HG02798 (cell line): ENCODE measurements around the gene TYMP.
"Not testable (repeated sequence)": the region's sequence is repeated elsewhere in the genome, so short reads cannot be mapped to it uniquely, and the experiment has no call there.

ENCODE experiments used
- ATAC-seq: cut with Tn5 transposase; IDR thresholded peaks from one replicate; pipeline ENCODE4 v1.9.1; 2021; ENCODE audit warnings: mild to moderate bottlenecking; ENCODE audit not compliant: unreplicated experiment, poor library complexity

Gene TYMP

GRCh38 chr22:50542416-50542927 is 12.7 kb upstream of the TYMP start:
- no peak for ATAC-seq

GRCh38 chr22:50541667-50542026 is 11.8 kb upstream of the TYMP start:
- not testable (repeated sequence) for ATAC-seq

- no peak for ATAC-seq
Observed at GRCh38 chr22:50540381-50540780, 10.6 kb upstream of the TYMP start.

- no peak for ATAC-seq
Observed at GRCh38 chr22:50537765-50538164, 8.0 kb upstream of the TYMP start.

GRCh38 chr22:50536226-50536625 is 6.4 kb upstream of the TYMP start:
- ATAC-seq, result no peak

GRCh38 chr22:50535113-50535512 is 5.3 kb upstream of the TYMP start:
- no peak for ATAC-seq

- ATAC-seq, result not testable (repeated sequence)
Observed at GRCh38 chr22:50533856-50534711, 4.3 kb upstream of the TYMP start.

GRCh38 chr22:50532824-50533796 is 3.3 kb upstream of the TYMP start:
- ATAC-seq, result no peak

- no peak for ATAC-seq
Observed at GRCh38 chr22:50531962-50532674, 2.3 kb upstream of the TYMP start.

- peak; percentile 29 for ATAC-seq
Observed at GRCh38 chr22:50531546-50531961, 1.7 kb upstream of the TYMP start.

GRCh38 chr22:50530877-50531545 is 1.2 kb upstream of the TYMP start:
- ATAC-seq, result no peak

GRCh38 chr22:50530580-50530876 is 716 bp upstream of the TYMP start:
- no peak for ATAC-seq

- ATAC-seq, result no peak
Observed at GRCh38 chr22:50529416-50529896, 356 bp downstream of the TYMP start.

GRCh38 chr22:50528682-50529415 is 963 bp downstream of the TYMP start:
- ATAC-seq, result no peak

- ATAC-seq, result no peak
Observed at GRCh38 chr22:50527921-50528681, 1.7 kb downstream of the TYMP start.

- no peak for ATAC-seq
Observed at GRCh38 chr22:50526834-50527801, 2.7 kb downstream of the TYMP start.

- ATAC-seq, result peak; percentile 34
Observed at GRCh38 chr22:50526108-50526833, 3.5 kb downstream of the TYMP start.
